GM11168 (cell line): ENCODE results near the gene NRAP.
"Not testable (repeated sequence)": the region's sequence is repeated elsewhere in the genome, so short reads cannot be mapped to it uniquely, and the experiment has no call there.

Experiments used
- in situ Hi-C: fragments of 300-500 bp; cut with MboI; formaldehyde crosslinking; loops from one replicate; pipeline ENCODE4 v1.12.0; 2022; ENCODE audit warnings: low sequenced_read_pairs; ENCODE audit not compliant: unreplicated experiment

The NRAP gene

GRCh38 chr10:113686028-113686427 lies 22.2 kb upstream of the NRAP start:
- in situ Hi-C loops = no loop called here

- in situ Hi-C loops = no loop called here
These were observed 19.5 kb upstream of the NRAP start for GRCh38 chr10:113683300-113683699.

- in situ Hi-C loops = no loop called here
These were observed 18.0 kb upstream of the NRAP start for GRCh38 chr10:113681533-113682470.

GRCh38 chr10:113680190-113681111 lies 16.6 kb upstream of the NRAP start:
- in situ Hi-C loops = no loop called here

- in situ Hi-C loops = no loop called here
These were observed 15.8 kb upstream of the NRAP start, which contains the start of gene CASP7 for GRCh38 chr10:113679463-113680189. CASP7 (plus strand) TSS chr10:113679912; CDS start chr10:113697494, 17,582 bp downstream.

GRCh38 chr10:113666682-113667252 lies 2.9 kb upstream of the NRAP start:
- in situ Hi-C loops = no loop called here

- in situ Hi-C loops = no loop called here
These were observed 2.0 kb upstream of the NRAP start for GRCh38 chr10:113665806-113666354.

GRCh38 chr10:113665352-113665751 lies 1.5 kb upstream of the NRAP start:
- in situ Hi-C loops = no loop called here

- in situ Hi-C loops = no loop called here
These were observed 699 bp downstream of the NRAP start for GRCh38 chr10:113663142-113663541.

GRCh38 chr10:113661332-113661731 lies 2.5 kb downstream of the NRAP start:
- in situ Hi-C loops = no loop called here

- in situ Hi-C loops = no loop called here
These were observed 6.3 kb downstream of the NRAP start for GRCh38 chr10:113657544-113657943.

GRCh38 chr10:113656896-113657295 lies 6.9 kb downstream of the NRAP start:
- in situ Hi-C loops = no loop called here

GRCh38 chr10:113652456-113652855 lies 11.4 kb downstream of the NRAP start:
- in situ Hi-C loops = not testable (repeated sequence)

- in situ Hi-C loops = no loop called here
These were observed 11.9 kb downstream of the NRAP start for GRCh38 chr10:113651898-113652297.

- in situ Hi-C loops = no loop called here
These were observed 12.8 kb downstream of the NRAP start for GRCh38 chr10:113651021-113651420.

- in situ Hi-C loops = no loop called here
These were observed 13.7 kb downstream of the NRAP start for GRCh38 chr10:113650172-113650571.

- in situ Hi-C loops = no loop called here
These were observed 15.4 kb downstream of the NRAP start for GRCh38 chr10:113648478-113648877.

- in situ Hi-C loops = no loop called here
These were observed 16.0 kb downstream of the NRAP start for GRCh38 chr10:113647812-113648211.

- in situ Hi-C loops = no loop called here
These were observed 17.3 kb downstream of the NRAP start for GRCh38 chr10:113646336-113647201.
